GM23338 (cell line): ENCODE data around the gene ICAM1.

Experiments used
- CTCF ChIP-seq, 2 experiments: fragments of 200-600 bp in 1 of 2; sonication (generic) in 1 of 2; conservative IDR thresholded peaks; 2 replicates each; pipeline versions ENCODE4 v1.5.1 to v1.6.1; 2016 to 2017; ENCODE audit warnings: antibody characterized with exemption in 2 of 2, low read depth in 2 of 2, mild to moderate bottlenecking in 2 of 2, moderate library complexity in 1 of 2
- EZH2phosphoT487 ChIP-seq: fragments of 200-600 bp; sonication (generic); IDR thresholded peaks from one replicate; pipeline ENCODE4 v1.8.1; 2018; ENCODE audit warnings: antibody characterized with exemption; ENCODE audit not compliant: unreplicated experiment

GRCh38 chr19:10223488-10224213 lies 47.3 kb upstream of the ICAM1 start:
- TF ChIP-seq CTCF (conservative IDR thresholded peaks at IDR 0.05; ENCODE audit: low read depth in 2 of 2) (no peak), EZH2phosphoT487 (no peak)
